ENCODE results near the gene SGSM2.

GRCh38 chr17:2427215-2427614 is 89.9 kb downstream of the SGSM2 start:
- TF ChIP-seq CTCF (optimal IDR thresholded peaks at IDR 0.05 in 1 of 3, IDR thresholded peaks at IDR 0.05 in 1 of 3, conservative IDR thresholded peaks at IDR 0.05 in 1 of 3; ENCODE audit: extremely low read depth in 1 of 3, insufficient read depth in 2 of 3, low read length in 3 of 3) (no peak), EZH2 (IDR thresholded peaks at IDR 0.05; ENCODE audit: low read length) (no peak)

All from keratinocyte (primary cell).